Heart right ventricle (tissue), 16 donors: Measurements from ENCODE around the gene RBP3. TPM values are rescaled to one million over a fixed set of nuclear protein-coding genes. Genes with fewer than 3 reads are reported as not detected.

ENCODE experiments used
- ATAC-seq, 8 donors: fragments of 200-7000 bp; cut with Tn5 transposase; one replicate each; pipeline ENCODE4 v1.9.1; 2020; ENCODE audit warnings: mild to moderate bottlenecking in 8 of 8, moderate library complexity in 8 of 8, moderate number of reproducible peaks in 1 of 8
- DNase-seq, 2 donors: peaks; one replicate each; pipeline ENCODE4 v3.0.0-alpha.2; 2020
- H3K27ac ChIP-seq, 10 donors: fragments of 200-600 bp; sonication (generic) in 2 of 10; one replicate each; pipeline versions ENCODE4 v1.5.0 to v1.8.0; 2020 to 2022; ENCODE audit warnings: mild to moderate bottlenecking in 3 of 10
- H3K27me3 ChIP-seq, 7 donors: fragments of 200-600 bp; one replicate each; pipeline ENCODE4 v1.8.0; 2021 to 2022; ENCODE audit warnings: mild to moderate bottlenecking in 2 of 7
- H3K36me3 ChIP-seq, 9 donors: fragments of 200-600 bp; sonication (generic) in 1 of 9; one replicate each; pipeline versions ENCODE4 v1.5.0 to v1.8.0; 2020 to 2022; ENCODE audit warnings: mild to moderate bottlenecking in 2 of 9
- H3K4me1 ChIP-seq, 9 donors: fragments of 200-600 bp; sonication (generic) in 1 of 9; one replicate each; pipeline versions ENCODE4 v1.5.0 to v1.8.0; 2020 to 2022; ENCODE audit warnings: mild to moderate bottlenecking in 4 of 9
- H3K4me3 ChIP-seq, 10 donors: fragments of 200-600 bp; sonication (generic) in 2 of 10; one replicate each; pipeline versions ENCODE4 v1.5.0 to v1.8.0; 2020 to 2022; ENCODE audit warnings: mild to moderate bottlenecking in 7 of 10, moderate library complexity in 2 of 10
- H3K9me3 ChIP-seq, 11 donors: fragments of 200-600 bp in 10 of 11; sonication (generic) in 2 of 11; one replicate each; pipeline versions ENCODE4 v1.5.0 to v1.8.0; 2013 to 2022; ENCODE audit warnings: mild to moderate bottlenecking in 2 of 11, control low read depth in 1 of 11, moderate library complexity in 1 of 11
- CTCF ChIP-seq, 9 donors: fragments of 200-600 bp; sonication (generic) in 2 of 9; IDR thresholded peaks; one replicate each; pipeline versions ENCODE4 v1.5.0 to v1.8.0; 2021 to 2022; ENCODE audit warnings: antibody characterized with exemption in 9 of 9, mild to moderate bottlenecking in 5 of 9, moderate library complexity in 1 of 9
- WGBS, 2 donors: extraction: QIAGEN DNeasy Blood & Tissue Kit; methylation state at CpG; one replicate each; pipeline ENCODE4 v1.1.7; 2013; ENCODE audit warnings: inconsistent platforms in 1 of 2; 5-methylcytosine and 5-hydroxymethylcytosine counted together
- intact Hi-C, 10 donors: fragments of 100-400 bp; cut with DNase I; formaldehyde crosslinking; loops; one replicate each; pipeline versions ENCODE4 v1.11.1 to v1.14.2; 2022
- polyA plus RNA-seq, 2 donors: library from polyadenylated mRNA; stranded (reverse); fragments of 200-250 nt; gene quantifications; one replicate each; pipeline ENCODE4 v1.2.3, GENCODE V29; 2013
- total RNA-seq, 10 donors: library from RNA; stranded (reverse); fragmentation: NEBNext Ultra II Directional in 3 of 10; extraction: Animal tissue kit (Norgen Biotek cat#: 25700) in 3 of 10; gene quantifications; one replicate each; pipeline versions ENCODE4 v1.2.1 to v1.2.4, GENCODE V29; 2021 to 2023
- donor health status: Arrhythmogenic right ventricular cardiomyopathy.
- donor health status: ischemic (EF 13 %, LVEDD 7.1; RV severe dilation, severe dysfunction).
- donor health status: healthy with polysubstance abuse.
- donor health status: DM: no; HTN: yes; CAD: no.
- donor health status: DM: no; HTN: no; CAD: no.
- donor health status: ischemic (EF 25% LVEDD 6.9; RV normal size, moderate dysfunction).
- donor health status: ischemic (EF 25% LVEDD 5.7; RV mildly dilated, moderate dysfunction).
- donor health status: healthy.
- donor health status: DM: yes; HTN: yes; CAD: no.
- donor health status: Ischemic cardiomyopathy.
- donor health status: ischemic (EF 35%, LVEDD 5.7; RV mildly dilated, moderate dysfunction).
- donor health status: nonischemic (EF 11% LVEDD 7.7; RV severe dilation, severe dysfunction).
- donor health status: DM: yes; HTN: yes; CAD: no.
- donor health status: PGD.
- donor health status: ischemic (EF 29% LVEDD 5.4; RV normal size, mild dysfunction).
- donor health status: nonischemic (EF 23%, LVEDD 6.1; RV moderate dilation, normal function).

The RBP3 gene
- total and polyA plus RNA-seq, 12 donors, result not detected

GRCh38 chr10:47348661-47349470 is 703 bp downstream of the RBP3 start:
- no peaks in the 10 kb centered on the region for H3K9me3 ChIP-seq
- intact Hi-C loops, result no loop called here
- no peaks in the 10 kb centered on the region for H3K27me3 ChIP-seq
- WGBS, 2 donors, result 88 to 92% methylated on average over 36 of the region's 36 CpGs
- DNase-seq (no peak), ATAC-seq (no peak)
- TF ChIP-seq CTCF (IDR thresholded peaks at IDR 0.05), result no peak
- no peak overlapping the region for H3K4me3 ChIP-seq
- H3K27ac ChIP-seq, result no peak overlapping the region
- no peaks in the 10 kb centered on the region for H3K36me3 ChIP-seq
- no peaks in the 10 kb centered on the region for H3K4me1 ChIP-seq

DNA sequence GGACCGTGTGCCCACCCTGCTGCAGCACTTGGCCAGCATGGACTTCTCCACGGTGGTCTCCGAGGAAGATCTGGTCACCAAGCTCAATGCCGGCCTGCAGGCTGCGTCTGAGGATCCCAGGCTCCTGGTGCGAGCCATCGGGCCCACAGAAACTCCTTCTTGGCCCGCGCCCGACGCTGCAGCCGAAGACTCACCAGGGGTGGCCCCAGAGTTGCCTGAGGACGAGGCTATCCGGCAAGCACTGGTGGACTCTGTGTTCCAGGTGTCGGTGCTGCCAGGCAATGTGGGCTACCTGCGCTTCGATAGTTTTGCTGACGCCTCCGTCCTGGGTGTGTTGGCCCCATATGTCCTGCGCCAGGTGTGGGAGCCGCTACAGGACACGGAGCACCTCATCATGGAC is 1.4 kb downstream of the RBP3 start:
- intact Hi-C loops, result no loop called here
- no peak for DNase-seq
- 93 to 95% methylated on average over 22 of the region's 22 CpGs for WGBS, 2 donors
- Histone ChIP-seq H3K27ac (no peak overlapping the region), H3K4me3 (no peak overlapping the region), H3K27me3 (no peaks in the 10 kb centered on the region), H3K4me1 (no peaks in the 10 kb centered on the region), H3K9me3 (no peaks in the 10 kb centered on the region), H3K36me3 (no peaks in the 10 kb centered on the region)
- no peak for ATAC-seq
- no peak for TF ChIP-seq CTCF (IDR thresholded peaks at IDR 0.05)

- Histone ChIP-seq H3K36me3 (no peaks in the 10 kb centered on the region), H3K4me3 (no peak overlapping the region), H3K9me3 (no peaks in the 10 kb centered on the region), H3K27ac (no peak overlapping the region), H3K4me1 (no peaks in the 10 kb centered on the region), H3K27me3 (no peaks in the 10 kb centered on the region)
- DNase-seq, result no peak
- TF ChIP-seq CTCF (IDR thresholded peaks at IDR 0.05), result no peak
- intact Hi-C loops, result no loop called here
- ATAC-seq, result no peak
- 95 to 96% methylated on average over 31 of the region's 31 CpGs for WGBS, 2 donors
Measured at GRCh38 chr10:47349941-47350371, 1.8 kb downstream of the RBP3 start.

DNA sequence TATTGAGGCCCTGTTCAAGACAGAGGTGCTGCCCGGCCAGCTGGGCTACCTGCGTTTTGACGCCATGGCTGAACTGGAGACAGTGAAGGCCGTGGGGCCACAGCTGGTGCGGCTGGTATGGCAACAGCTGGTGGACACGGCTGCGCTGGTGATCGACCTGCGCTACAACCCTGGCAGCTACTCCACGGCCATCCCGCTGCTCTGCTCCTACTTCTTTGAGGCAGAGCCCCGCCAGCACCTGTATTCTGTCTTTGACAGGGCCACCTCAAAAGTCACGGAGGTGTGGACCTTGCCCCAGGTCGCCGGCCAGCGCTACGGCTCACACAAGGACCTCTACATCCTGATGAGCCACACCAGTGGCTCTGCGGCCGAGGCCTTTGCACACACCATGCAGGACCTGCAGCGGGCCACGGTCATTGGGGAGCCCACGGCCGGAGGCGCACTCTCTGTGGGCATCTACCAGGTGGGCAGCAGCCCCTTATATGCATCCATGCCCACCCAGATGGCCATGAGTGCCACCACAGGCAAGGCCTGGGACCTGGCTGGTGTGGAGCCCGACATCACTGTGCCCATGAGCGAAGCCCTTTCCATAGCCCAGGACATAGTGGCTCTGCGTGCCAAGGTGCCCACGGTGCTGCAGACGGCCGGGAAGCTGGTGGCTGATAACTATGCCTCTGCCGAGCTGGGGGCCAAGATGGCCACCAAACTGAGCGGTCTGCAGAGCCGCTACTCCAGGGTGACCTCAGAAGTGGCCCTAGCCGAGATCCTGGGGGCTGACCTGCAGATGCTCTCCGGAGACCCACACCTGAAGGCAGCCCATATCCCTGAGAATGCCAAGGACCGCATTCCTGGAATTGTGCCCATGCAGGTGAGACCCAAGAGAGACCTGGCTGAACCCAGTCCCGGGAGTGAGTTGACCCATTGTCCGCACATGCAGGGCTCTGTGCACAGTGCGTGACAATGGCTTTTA is 2.8 kb downstream of the RBP3 start:
- WGBS, 2 donors, result 92 to 97% methylated on average over 39 of the region's 39 CpGs
- intact Hi-C loops, result no loop called here

More for the DNA sequence above, 2.8 kb downstream of the RBP3 start:
- Histone ChIP-seq H3K27ac (no peak overlapping the region), H3K9me3 (no peaks in the 10 kb centered on the region), H3K36me3 (no peaks in the 10 kb centered on the region), H3K4me1 (no peaks in the 10 kb centered on the region), H3K27me3 (no peaks in the 10 kb centered on the region), H3K4me3 (no peak overlapping the region)
- ATAC-seq (no peak), DNase-seq (no peak)
- TF ChIP-seq CTCF (IDR thresholded peaks at IDR 0.05), result no peak
